Parathyroid adenoma (tissue), 2 donors: ENCODE measurements around the gene KLHL6.

Source experiments
- H2AFZ ChIP-seq: fragments of 300-600 bp; sonication (generic); one replicate; pipeline ENCODE4 v1.7.0; 2017; ENCODE audit warnings: antibody characterized with exemption, mild to moderate bottlenecking
- H3K27ac ChIP-seq: fragments of 300-600 bp; sonication (generic); one replicate; pipeline ENCODE4 v1.7.0; 2017
- H3K27me3 ChIP-seq: fragments of 300-600 bp; sonication (generic); one replicate; pipeline ENCODE4 v1.7.0; 2017; ENCODE audit warnings: low read length; ENCODE audit not compliant: control insufficient read depth, insufficient read depth
- H3K36me3 ChIP-seq: fragments of 300-600 bp; sonication (generic); one replicate; pipeline ENCODE4 v1.7.0; 2017; ENCODE audit warnings: low read length; ENCODE audit not compliant: control insufficient read depth, insufficient read depth
- H3K4me1 ChIP-seq: fragments of 300-600 bp; sonication (generic); one replicate; pipeline ENCODE4 v1.7.0; 2017; ENCODE audit warnings: control low read depth
- H3K4me2 ChIP-seq: fragments of 300-600 bp; sonication (generic); one replicate; pipeline ENCODE4 v1.7.0; 2017; ENCODE audit warnings: low read length
- H3K4me3 ChIP-seq: fragments of 300-600 bp; sonication (generic); one replicate; pipeline ENCODE4 v1.7.0; 2017; ENCODE audit warnings: low read depth, low read length
- H3K79me2 ChIP-seq: fragments of 300-600 bp; sonication (generic); one replicate; pipeline ENCODE4 v1.7.0; 2017; ENCODE audit warnings: control low read depth
- H3K9ac ChIP-seq: fragments of 300-600 bp; sonication (generic); one replicate; pipeline ENCODE4 v1.7.0; 2017; ENCODE audit warnings: mild to moderate bottlenecking
- H3K9me3 ChIP-seq: fragments of 300-600 bp; sonication (generic); one replicate; pipeline ENCODE4 v1.7.0; 2017; ENCODE audit warnings: low read length; ENCODE audit not compliant: control insufficient read depth
- CTCF ChIP-seq: fragments of 300-600 bp; sonication (generic); IDR thresholded peaks from one replicate; pipeline ENCODE4 v1.7.0; 2017; ENCODE audit warnings: antibody characterized with exemption, mild to moderate bottlenecking
- donor health status: primary hyperparathyroidism.

The KLHL6 gene

GRCh38 chr3:183551930-183552329 is 3.6 kb downstream of the KLHL6 start:
- no peak overlapping the region for H3K27ac ChIP-seq
- H3K27me3 ChIP-seq: no peaks in the 10 kb centered on the region
- no peak overlapping the region for H3K4me3 ChIP-seq
- peaks cover 17% of the 10 kb centered on the region for H3K4me1 ChIP-seq
- no peak overlapping the region for H3K4me2 ChIP-seq
- H3K9ac ChIP-seq: no peak overlapping the region
- no peaks in the 10 kb centered on the region for H3K79me2 ChIP-seq
- H3K9me3 ChIP-seq: no peaks in the 10 kb centered on the region
- no peaks in the 10 kb centered on the region for H3K36me3 ChIP-seq
- no peak for TF ChIP-seq CTCF
- H2AFZ ChIP-seq: no peak overlapping the region

GRCh38 chr3:183548262-183548769 is 7.2 kb downstream of the KLHL6 start:
- Histone ChIP-seq H3K4me2 (no peak overlapping the region), H3K27ac (no peak overlapping the region), H3K9me3 (no peaks in the 10 kb centered on the region), H3K4me1 (peaks cover 6% of the 10 kb centered on the region), H2AFZ (no peak overlapping the region), H3K4me3 (no peak overlapping the region), H3K27me3 (no peaks in the 10 kb centered on the region), H3K79me2 (no peaks in the 10 kb centered on the region), H3K9ac (no peak overlapping the region), H3K36me3 (no peaks in the 10 kb centered on the region)
- TF ChIP-seq CTCF: no peak

- Histone ChIP-seq H3K9ac (no peak overlapping the region), H3K4me1 (no peaks in the 10 kb centered on the region), H2AFZ (no peak overlapping the region), H3K36me3 (no peaks in the 10 kb centered on the region), H3K4me2 (no peak overlapping the region), H3K9me3 (no peaks in the 10 kb centered on the region), H3K4me3 (no peak overlapping the region), H3K79me2 (no peaks in the 10 kb centered on the region), H3K27ac (no peak overlapping the region), H3K27me3 (no peaks in the 10 kb centered on the region)
- TF ChIP-seq CTCF: no peak
Measured at GRCh38 chr3:183546625-183547024, 8.9 kb downstream of the KLHL6 start.

- no peak overlapping the region for H2AFZ ChIP-seq
- no peaks in the 10 kb centered on the region for H3K36me3 ChIP-seq
- no peaks in the 10 kb centered on the region for H3K27me3 ChIP-seq
- no peak overlapping the region for H3K9ac ChIP-seq
- TF ChIP-seq CTCF: no peak
- no peaks in the 10 kb centered on the region for H3K9me3 ChIP-seq
- H3K4me3 ChIP-seq: no peak overlapping the region
- no peaks in the 10 kb centered on the region for H3K4me1 ChIP-seq
- H3K4me2 ChIP-seq: no peak overlapping the region
- no peak overlapping the region for H3K27ac ChIP-seq
- no peaks in the 10 kb centered on the region for H3K79me2 ChIP-seq
Measured at GRCh38 chr3:183545708-183546107, 9.8 kb downstream of the KLHL6 start.

- no peak overlapping the region for H3K27ac ChIP-seq
Measured at GRCh38 chr3:183542355-183542754, 13.2 kb downstream of the KLHL6 start.

More at GRCh38 chr3:183542355-183542754, 13.2 kb downstream of the KLHL6 start:
- no peak overlapping the region for H3K4me3 ChIP-seq
- no peaks in the 10 kb centered on the region for H3K27me3 ChIP-seq
- no peak overlapping the region for H3K4me2 ChIP-seq
- H3K9ac ChIP-seq: no peak overlapping the region
- H3K9me3 ChIP-seq: no peaks in the 10 kb centered on the region
- H3K79me2 ChIP-seq: no peaks in the 10 kb centered on the region
- no peak for TF ChIP-seq CTCF
- no peaks in the 10 kb centered on the region for H3K4me1 ChIP-seq
- H2AFZ ChIP-seq: no peak overlapping the region
- no peaks in the 10 kb centered on the region for H3K36me3 ChIP-seq
